ENCODE results near the gene CCDC13. TPM values are rescaled to one million over a fixed set of nuclear protein-coding genes. Genes with fewer than 3 reads are reported as not detected.

CCDC13 gene
- total and polyA plus RNA-seq, 2 of the 13 experiments (the other 11 are each of a cell fraction or from before 2014, with no cell fraction given) = 0.22 to 0.51 TPM

DNA sequence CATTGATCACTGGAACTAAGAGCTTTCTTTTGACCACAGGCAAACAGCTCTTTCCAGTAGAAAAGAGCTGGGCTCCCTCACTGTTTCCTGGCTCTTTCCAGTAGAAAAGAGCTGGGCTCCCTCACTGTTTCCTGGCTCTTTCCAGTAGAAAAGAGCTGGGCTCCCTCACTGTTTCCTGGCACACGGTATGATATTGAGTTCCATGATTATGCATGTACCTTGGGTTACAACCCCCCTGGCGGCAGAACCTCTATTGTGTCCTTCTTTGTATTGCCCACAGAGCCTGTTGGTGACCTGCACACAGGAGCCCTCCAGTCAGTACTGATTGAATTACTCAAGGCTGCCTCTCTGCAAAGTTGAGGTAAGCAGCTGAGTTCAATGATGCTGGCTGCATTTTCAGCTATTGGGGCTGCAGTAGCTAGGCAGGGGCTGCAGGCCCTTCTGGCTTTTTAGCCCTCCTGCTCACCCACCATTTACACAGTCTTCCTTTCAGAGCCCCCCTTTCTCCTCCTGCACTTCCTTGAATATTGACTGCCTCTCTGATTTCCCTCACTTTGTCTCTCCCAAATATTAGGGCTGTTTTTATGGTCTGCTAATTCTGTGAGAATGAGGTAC lies 46.4 kb upstream of the CCDC13 start (continued):
- 0 out of 2 replicates have a peak, but pooled peaks have one; percentile 50 for TF ChIP-seq ZNF547 (CRISPR knock-in tag; IDR thresholded peaks at IDR 0.05)
- TF ChIP-seq ERF (CRISPR knock-in tag; IDR thresholded peaks at IDR 0.05) = 0 out of 2 replicates have a peak, but pooled peaks have one; percentile 19
- TF ChIP-seq SOX5 (CRISPR knock-in tag; IDR thresholded peaks at IDR 0.05; ENCODE audit: borderline replicate concordance) = peak; percentile 56; the same call in 1 of the 2 replicates
- TF ChIP-seq, protein P1, sequence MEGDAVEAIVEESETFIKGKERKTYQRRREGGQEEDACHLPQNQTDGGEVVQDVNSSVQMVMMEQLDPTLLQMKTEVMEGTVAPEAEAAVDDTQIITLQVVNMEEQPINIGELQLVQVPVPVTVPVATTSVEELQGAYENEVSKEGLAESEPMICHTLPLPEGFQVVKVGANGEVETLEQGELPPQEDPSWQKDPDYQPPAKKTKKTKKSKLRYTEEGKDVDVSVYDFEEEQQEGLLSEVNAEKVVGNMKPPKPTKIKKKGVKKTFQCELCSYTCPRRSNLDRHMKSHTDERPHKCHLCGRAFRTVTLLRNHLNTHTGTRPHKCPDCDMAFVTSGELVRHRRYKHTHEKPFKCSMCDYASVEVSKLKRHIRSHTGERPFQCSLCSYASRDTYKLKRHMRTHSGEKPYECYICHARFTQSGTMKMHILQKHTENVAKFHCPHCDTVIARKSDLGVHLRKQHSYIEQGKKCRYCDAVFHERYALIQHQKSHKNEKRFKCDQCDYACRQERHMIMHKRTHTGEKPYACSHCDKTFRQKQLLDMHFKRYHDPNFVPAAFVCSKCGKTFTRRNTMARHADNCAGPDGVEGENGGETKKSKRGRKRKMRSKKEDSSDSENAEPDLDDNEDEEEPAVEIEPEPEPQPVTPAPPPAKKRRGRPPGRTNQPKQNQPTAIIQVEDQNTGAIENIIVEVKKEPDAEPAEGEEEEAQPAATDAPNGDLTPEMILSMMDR (CRISPR knock-in tag; IDR thresholded peaks at IDR 0.05) = peak; percentile 57
- peak; percentile 15; the same call in 1 of the 2 replicates for TF ChIP-seq HMG20A (CRISPR knock-in tag; IDR thresholded peaks at IDR 0.05; ENCODE audit: borderline replicate concordance)

- ATAC-seq (no peak), DNase-seq (ENCODE audit: low spot score) (no peak), FAIRE-seq (no peak)
- Histone ChIP-seq H3K27ac (ENCODE audit: extremely low read length, insufficient read depth, low read length) (no peak overlapping the region), H3K27me3 (ENCODE audit: control insufficient read depth in 1 of 2, insufficient read depth in 2 of 2, low read length in 2 of 2) (no peaks in the 10 kb centered on the region), H3K9me3 (ENCODE audit: low read length) (no peaks in the 10 kb centered on the region), H3K79me2 (ENCODE audit: insufficient read depth, low read length) (no peaks in the 10 kb centered on the region), H3K36me3 (replicated peaks in 1 of 2; ENCODE audit: control insufficient read depth in 1 of 2, insufficient read depth in 2 of 2, low read length in 2 of 2) (no peaks in the 10 kb centered on the region), H3K9ac (ENCODE audit: insufficient read depth, low read depth, low read length) (no peak overlapping the region), H3K4me2 (ENCODE audit: low read depth, low read length) (no peak overlapping the region), H3K4me3 (replicated peaks in 1 of 3; ENCODE audit: insufficient read depth in 1 of 3, low read depth in 2 of 3, low read length in 3 of 3) (no peak overlapping the region), H4K20me1 (ENCODE audit: insufficient read depth, low read length) (no peaks in the 10 kb centered on the region), H2AFZ (ENCODE audit: low read length) (no peak overlapping the region), H3K4me1 (ENCODE audit: insufficient read depth, low read length) (peaks cover 78% of the 10 kb centered on the region)
- intact Hi-C loops (cut with micrococcal nuclease; ENCODE audit: unreplicated experiment) (no loop called here), in situ Hi-C loops (cut with HindIII; ENCODE audit: extremely low pct_ligation_motif_present, low pct_unique_long_range_greater_than_20kb) (no loop called here)
- no peak for TF ChIP-seq GTF2F1 (IDR thresholded peaks at IDR 0.05; ENCODE audit: low read length)
- no peak for TF ChIP-seq ZNF709 (CRISPR knock-in tag; IDR thresholded peaks at IDR 0.05)
- TF ChIP-seq BRCA1 (CRISPR knock-in tag; IDR thresholded peaks at IDR 0.05) = no peak
- TF ChIP-seq PRPF4 (IDR thresholded peaks at IDR 0.05; ENCODE audit: low read depth, low read length, poor library complexity, severe bottlenecking) = no peak
- TF ChIP-seq RFX5 (IDR thresholded peaks at IDR 0.05; ENCODE audit: low read depth, low read length) = no peak
- TF ChIP-seq MIER3 (CRISPR knock-in tag; IDR thresholded peaks at IDR 0.05; ENCODE audit: borderline replicate concordance) = no peak
- TF ChIP-seq ZNF761 (CRISPR knock-in tag; conservative IDR thresholded peaks at IDR 0.05) = no peak
- ChIA-PET CTCF (ENCODE audit: low intra/inter-chr PET ratio, low total read pairs) (no interaction called here), POLR2A (interaction anchor here (0.7 to 4.6 kb wide), 4 partner anchors 11 to 15 kb away, joined by 3 to 41 read pairs (median 4); partner anchors contain the start of gene HIGD1A)
- no TSS peak for BruUV-seq (replicated peaks)
- 70% methylated on average over 2 of the region's 2 CpGs for WGBS (ENCODE audit: low lambda C conversion rate)
Measured at GRCh38 chr3:42815826-42816225, 42.8 kb upstream of the CCDC13 start.

Data from HepG2 (cell line).